Hepatocyte (in vitro differentiated cells): ENCODE data around the gene UPF2. TPM values are rescaled to one million over a fixed set of nuclear protein-coding genes. Genes with fewer than 3 reads are reported as not detected.

Experiments used
- DNase-seq: peaks from one replicate; pipeline ENCODE4 v3.0.0-alpha.2; 2016; ENCODE audit warnings: low spot score
- H2AFZ ChIP-seq: fragments of 200-600 bp; sonication (generic); 2 replicates; pipeline ENCODE4 v1.6.0; 2016; ENCODE audit warnings: antibody characterized with exemption, mild to moderate bottlenecking
- H3K27ac ChIP-seq: fragments of 200-600 bp; sonication (generic); 2 replicates; pipeline ENCODE4 v1.5.1; 2016; ENCODE audit warnings: mild to moderate bottlenecking
- H3K27me3 ChIP-seq: fragments of 200-600 bp; sonication (generic); 2 replicates; pipeline ENCODE4 v1.6.1; 2016
- H3K36me3 ChIP-seq: fragments of 200-600 bp; sonication (generic); replicated peaks from 2 replicates; pipeline ENCODE4 v1.5.1; 2016; ENCODE audit warnings: low read depth; ENCODE audit not compliant: insufficient read depth
- H3K4me1 ChIP-seq: fragments of 200-600 bp; sonication (generic); 2 replicates; pipeline ENCODE4 v1.5.1; 2016; ENCODE audit warnings: mild to moderate bottlenecking, moderate library complexity; ENCODE audit not compliant: insufficient read depth
- H3K4me2 ChIP-seq: fragments of 200-600 bp; sonication (generic); 2 replicates; pipeline ENCODE4 v1.6.0; 2016
- H3K4me3 ChIP-seq: fragments of 200-600 bp; sonication (generic); 2 replicates; pipeline ENCODE4 v1.5.1; 2016; ENCODE audit warnings: mild to moderate bottlenecking
- H3K79me2 ChIP-seq: fragments of 200-600 bp; sonication (generic); 2 replicates; pipeline ENCODE4 v1.6.0; 2017; ENCODE audit warnings: mild to moderate bottlenecking
- H3K9me2 ChIP-seq: fragments of 200-600 bp; sonication (generic); replicated peaks from 2 replicates; pipeline ENCODE4 v1.6.0; 2017; ENCODE audit warnings: mild to moderate bottlenecking; ENCODE audit not compliant: insufficient read depth
- H3K9me3 ChIP-seq: fragments of 200-600 bp; sonication (generic); 2 replicates; pipeline ENCODE4 v1.5.1; 2016; ENCODE audit warnings: low read depth, mild to moderate bottlenecking
- H4K20me1 ChIP-seq: fragments of 200-600 bp; sonication (generic); 2 replicates; pipeline ENCODE4 v1.6.0; 2016; ENCODE audit warnings: mild to moderate bottlenecking; ENCODE audit not compliant: insufficient read depth, poor library complexity, severe bottlenecking
- EZH2 ChIP-seq: fragments of 200-600 bp; sonication (generic); IDR thresholded peaks from 2 replicates; pipeline ENCODE4 v1.6.1; 2016; ENCODE audit warnings: antibody characterized with exemption, mild to moderate bottlenecking, borderline replicate concordance
- EZH2phosphoT487 ChIP-seq: fragments of 200-600 bp; sonication (generic); IDR thresholded peaks from one replicate; pipeline ENCODE4 v1.6.1; 2018; ENCODE audit warnings: antibody characterized with exemption, mild to moderate bottlenecking, low read depth, moderate library complexity; ENCODE audit not compliant: unreplicated experiment, severe bottlenecking
- WGBS: methylation state at CpG from one replicate; pipeline ENCODE4 v1.1.6; 2016; ENCODE audit warnings: low lambda C conversion rate; ENCODE audit errors: missing lambda C conversion rate; 5-methylcytosine and 5-hydroxymethylcytosine counted together
- polyA plus RNA-seq: library from polyadenylated mRNA; unstranded; fragments of >200 nt; fragmentation: Nextera tagmentation; extraction: Ambion mirVana; gene quantifications from 2 replicates; pipeline ENCODE4 v1.2.1, GENCODE V29; 2016
- total RNA-seq: library from RNA; depleted of rRNA; stranded (reverse); fragments of >200 nt; gene quantifications from 2 replicates; pipeline ENCODE4 v1.2.3, GENCODE V29; 2014
- TF ChIP-seq, protein P1 (sequence below): fragments of 200-600 bp; sonication (generic); IDR thresholded peaks from 2 replicates; pipeline ENCODE4 v1.5.1; 2016; ENCODE audit warnings: antibody characterized with exemption, mild to moderate bottlenecking; ENCODE audit not compliant: poor library complexity

The UPF2 gene
- total and polyA plus RNA-seq, 2 experiments from 2014 or later, result 12.3 to 14.5 TPM

DNA sequence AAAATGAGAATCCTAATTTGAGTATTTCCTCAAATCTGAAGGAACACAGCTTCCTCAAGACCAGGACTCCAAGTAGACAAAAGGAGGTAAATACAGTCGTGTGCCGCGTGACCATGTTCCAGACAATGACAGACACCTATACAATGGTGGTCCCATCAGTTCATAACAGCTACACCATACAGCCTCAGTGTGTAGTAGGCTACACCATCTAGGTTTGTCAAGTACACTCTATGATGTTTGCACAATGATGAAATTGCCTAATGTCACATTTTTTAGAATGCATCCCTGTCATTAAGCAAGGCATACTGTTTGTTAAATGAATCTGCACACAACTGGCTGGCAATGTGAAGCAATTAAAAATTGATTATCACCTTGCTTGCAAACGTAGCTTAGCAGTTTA, 111.6 kb downstream of the UPF2 start:
- H3K79me2 ChIP-seq, result no peaks in the 10 kb centered on the region
- H3K4me1 ChIP-seq, result no peaks in the 10 kb centered on the region
- no peaks in the 10 kb centered on the region for H3K9me3 ChIP-seq
- no peak overlapping the region for H3K4me3 ChIP-seq
- no peaks in the 10 kb centered on the region for H3K36me3 ChIP-seq
- H3K27me3 ChIP-seq, result no peaks in the 10 kb centered on the region
- H3K9me2 ChIP-seq, result no peaks in the 10 kb centered on the region
- TF ChIP-seq EZH2phosphoT487 (no peak), EZH2 (no peak)
- TF ChIP-seq, protein P1, sequence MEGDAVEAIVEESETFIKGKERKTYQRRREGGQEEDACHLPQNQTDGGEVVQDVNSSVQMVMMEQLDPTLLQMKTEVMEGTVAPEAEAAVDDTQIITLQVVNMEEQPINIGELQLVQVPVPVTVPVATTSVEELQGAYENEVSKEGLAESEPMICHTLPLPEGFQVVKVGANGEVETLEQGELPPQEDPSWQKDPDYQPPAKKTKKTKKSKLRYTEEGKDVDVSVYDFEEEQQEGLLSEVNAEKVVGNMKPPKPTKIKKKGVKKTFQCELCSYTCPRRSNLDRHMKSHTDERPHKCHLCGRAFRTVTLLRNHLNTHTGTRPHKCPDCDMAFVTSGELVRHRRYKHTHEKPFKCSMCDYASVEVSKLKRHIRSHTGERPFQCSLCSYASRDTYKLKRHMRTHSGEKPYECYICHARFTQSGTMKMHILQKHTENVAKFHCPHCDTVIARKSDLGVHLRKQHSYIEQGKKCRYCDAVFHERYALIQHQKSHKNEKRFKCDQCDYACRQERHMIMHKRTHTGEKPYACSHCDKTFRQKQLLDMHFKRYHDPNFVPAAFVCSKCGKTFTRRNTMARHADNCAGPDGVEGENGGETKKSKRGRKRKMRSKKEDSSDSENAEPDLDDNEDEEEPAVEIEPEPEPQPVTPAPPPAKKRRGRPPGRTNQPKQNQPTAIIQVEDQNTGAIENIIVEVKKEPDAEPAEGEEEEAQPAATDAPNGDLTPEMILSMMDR, result no peak
- H3K27ac ChIP-seq, result no peak overlapping the region
- WGBS, result 93% methylated on average over 4 of the region's 4 CpGs
- no peaks in the 10 kb centered on the region for H4K20me1 ChIP-seq
- no peak overlapping the region for H2AFZ ChIP-seq
- no peak for DNase-seq
- no peak overlapping the region for H3K4me2 ChIP-seq

DNA sequence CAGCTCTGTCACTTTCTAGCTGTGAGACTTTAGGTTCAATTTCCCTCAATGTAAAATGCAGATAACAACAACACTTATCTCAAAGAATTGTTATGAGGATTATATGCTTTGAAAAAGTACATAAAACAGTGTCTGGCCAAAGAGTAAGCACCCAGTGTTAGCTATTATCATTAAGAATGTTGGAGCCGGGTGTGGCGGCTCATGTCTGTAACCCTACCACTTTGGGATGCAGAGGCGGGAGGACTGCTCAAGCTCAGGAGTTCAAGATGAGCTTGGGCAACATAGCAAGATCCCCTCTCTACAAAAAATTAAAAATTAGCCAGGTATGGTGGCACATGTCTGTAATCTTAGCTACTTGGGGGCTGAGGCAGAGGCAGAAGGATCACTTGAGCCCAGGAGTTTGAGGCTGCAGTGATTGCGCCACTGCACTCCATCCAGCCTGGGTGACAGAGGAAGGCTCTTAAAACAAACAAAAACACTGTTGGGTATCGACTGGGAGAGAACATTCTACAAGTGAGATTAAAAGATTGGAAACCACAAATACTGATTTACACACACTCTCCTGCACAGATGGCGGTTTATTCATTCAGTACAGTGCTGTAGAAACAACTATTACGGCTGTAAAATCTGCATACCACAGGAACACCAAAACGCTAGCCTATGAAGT, 112.2 kb downstream of the UPF2 start:
- Histone ChIP-seq H3K36me3 (no peaks in the 10 kb centered on the region), H3K9me2 (no peaks in the 10 kb centered on the region), H3K27me3 (no peaks in the 10 kb centered on the region), H3K4me2 (no peak overlapping the region), H3K4me3 (no peak overlapping the region), H3K4me1 (no peaks in the 10 kb centered on the region), H2AFZ (no peak overlapping the region), H3K27ac (no peak overlapping the region), H3K9me3 (no peaks in the 10 kb centered on the region), H3K79me2 (no peaks in the 10 kb centered on the region), H4K20me1 (no peaks in the 10 kb centered on the region)
- 75% methylated on average over 8 of the region's 8 CpGs for WGBS
- TF ChIP-seq EZH2phosphoT487, result no peak
- TF ChIP-seq, protein P1, result no peak
- DNase-seq, result no peak

DNA sequence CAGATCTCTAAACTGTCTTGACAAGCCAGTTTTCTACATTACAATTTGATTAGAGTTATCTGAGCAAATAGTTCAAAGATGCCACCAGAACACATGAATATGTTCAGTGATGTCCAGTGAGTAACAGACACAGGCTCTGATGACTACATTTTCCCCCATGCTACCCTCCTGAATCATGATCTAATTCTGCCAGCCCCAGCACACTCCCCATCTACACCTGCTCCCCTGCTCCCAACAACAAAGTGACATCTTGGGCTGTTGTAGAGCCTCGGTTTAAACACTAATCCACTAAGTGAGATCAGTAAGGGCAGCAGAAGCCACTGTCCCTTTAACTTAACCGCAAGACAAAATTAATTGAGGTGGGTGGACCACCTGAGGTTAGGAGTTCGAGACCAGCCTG, 114.9 kb downstream of the UPF2 start:
- H3K36me3 ChIP-seq, result no peaks in the 10 kb centered on the region
- H3K9me2 ChIP-seq, result no peaks in the 10 kb centered on the region
- no peak overlapping the region for H3K4me2 ChIP-seq
- no peak for TF ChIP-seq EZH2phosphoT487
- no peak for TF ChIP-seq EZH2
- TF ChIP-seq, protein P1, result no peak
- DNase-seq, result no peak
- no peaks in the 10 kb centered on the region for H3K9me3 ChIP-seq
- H3K79me2 ChIP-seq, result no peaks in the 10 kb centered on the region
- WGBS, result 87% methylated on average over 3 of the region's 3 CpGs
- no peaks in the 10 kb centered on the region for H4K20me1 ChIP-seq
- no peaks in the 10 kb centered on the region for H3K4me1 ChIP-seq
- no peak overlapping the region for H3K27ac ChIP-seq
- H3K4me3 ChIP-seq, result no peak overlapping the region
- no peaks in the 10 kb centered on the region for H3K27me3 ChIP-seq
- no peak overlapping the region for H2AFZ ChIP-seq

- no peak for TF ChIP-seq EZH2
- no peak for TF ChIP-seq EZH2phosphoT487
- TF ChIP-seq, protein P1, result no peak
- no peaks in the 10 kb centered on the region for H3K9me3 ChIP-seq
- no peak for DNase-seq
- no peaks in the 10 kb centered on the region for H3K27me3 ChIP-seq
- H3K79me2 ChIP-seq, result no peaks in the 10 kb centered on the region
- no peaks in the 10 kb centered on the region for H3K4me1 ChIP-seq
- H3K27ac ChIP-seq, result no peak overlapping the region
- H3K4me2 ChIP-seq, result no peak overlapping the region
- 78% methylated on average over 11 of the region's 11 CpGs for WGBS
- no peaks in the 10 kb centered on the region for H4K20me1 ChIP-seq
- no peaks in the 10 kb centered on the region for H3K9me2 ChIP-seq
- H2AFZ ChIP-seq, result no peak overlapping the region
- H3K4me3 ChIP-seq, result no peak overlapping the region
- H3K36me3 ChIP-seq, result peaks cover 3% of the 10 kb centered on the region
Observed at GRCh38 chr10:11921800-11922392, 120.7 kb downstream of the UPF2 start.
